ENCODE data around the gene MIX23.
"Not testable (repeated sequence)": the region's sequence is repeated elsewhere in the genome, so short reads cannot be mapped to it uniquely, and the experiment has no call there.

MIX23 gene

GRCh38 chr3:122391681-122392446 is 8.8 kb upstream of the MIX23 start:
- no peak for DNase-seq

- DNase-seq: no peak
Measured at GRCh38 chr3:122390665-122391064, 7.6 kb upstream of the MIX23 start.

GRCh38 chr3:122389892-122390291 is 6.9 kb upstream of the MIX23 start:
- no peak for DNase-seq

- no peak for DNase-seq
Measured at GRCh38 chr3:122389197-122389596, 6.2 kb upstream of the MIX23 start.

- DNase-seq: no peak
Measured at GRCh38 chr3:122387709-122388108, 4.7 kb upstream of the MIX23 start.

- peak; percentile 98 for DNase-seq
Measured at GRCh38 chr3:122383771-122384697, 1.0 kb upstream of the MIX23 start, which contains the start of gene FAM162A. Gene FAM162A (plus strand): TSS chr3:122384182. CDS start chr3:122384266, 84 bp downstream.

- DNase-seq: no peak
Measured at GRCh38 chr3:122377975-122378374, 5.1 kb downstream of the MIX23 start.

GRCh38 chr3:122374034-122374433 is 9.0 kb downstream of the MIX23 start:
- DNase-seq: no peak

DNA sequence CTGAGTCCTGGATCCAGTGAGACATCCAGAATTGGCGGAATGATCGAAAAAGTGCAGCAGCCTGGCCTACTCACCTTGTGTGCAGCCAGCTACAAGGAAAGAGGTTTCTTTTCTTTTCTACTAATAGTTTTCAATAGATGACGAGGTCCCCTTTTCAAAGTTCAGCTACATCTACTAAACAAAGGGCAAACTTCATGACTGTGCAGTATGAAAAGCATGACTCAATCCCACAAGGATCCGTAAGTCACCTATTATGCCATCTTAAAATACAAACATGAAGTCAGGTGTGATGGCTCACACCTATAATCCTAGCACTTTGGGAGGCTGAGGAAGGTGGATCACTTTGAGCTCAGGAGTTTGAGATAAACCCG is 16.7 kb downstream of the MIX23 start:
- DNase-seq: no peak

GRCh38 chr3:122365582-122366378 is 17.3 kb downstream of the MIX23 start:
- not testable (repeated sequence) for DNase-seq

DNA sequence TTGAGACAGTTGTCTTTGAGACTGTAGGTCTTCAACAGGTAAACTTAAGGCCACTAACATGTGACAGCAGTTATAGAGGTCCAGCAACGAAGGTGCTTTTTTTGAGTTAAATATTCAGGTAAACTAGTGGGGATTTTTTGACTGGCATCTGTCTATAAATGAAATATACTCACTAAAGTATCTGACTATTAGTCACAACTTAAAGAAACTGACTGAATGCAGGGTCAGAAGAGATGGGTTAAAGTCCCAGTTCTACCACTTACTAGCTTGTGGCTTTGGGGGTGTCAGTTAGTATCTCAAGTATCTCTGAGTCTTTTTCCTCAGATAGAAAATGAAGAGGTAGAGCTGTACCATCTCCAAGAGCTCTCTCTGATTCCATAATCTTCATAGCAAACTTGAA is 18.0 kb downstream of the MIX23 start:
- no peak for DNase-seq

GRCh38 chr3:122364490-122364889 is 18.5 kb downstream of the MIX23 start:
- no peak for DNase-seq

GRCh38 chr3:122362026-122362425 is 21.0 kb downstream of the MIX23 start:
- DNase-seq: no peak

GRCh38 chr3:122358703-122359032 is 24.4 kb downstream of the MIX23 start:
- DNase-seq: no peak

DNA sequence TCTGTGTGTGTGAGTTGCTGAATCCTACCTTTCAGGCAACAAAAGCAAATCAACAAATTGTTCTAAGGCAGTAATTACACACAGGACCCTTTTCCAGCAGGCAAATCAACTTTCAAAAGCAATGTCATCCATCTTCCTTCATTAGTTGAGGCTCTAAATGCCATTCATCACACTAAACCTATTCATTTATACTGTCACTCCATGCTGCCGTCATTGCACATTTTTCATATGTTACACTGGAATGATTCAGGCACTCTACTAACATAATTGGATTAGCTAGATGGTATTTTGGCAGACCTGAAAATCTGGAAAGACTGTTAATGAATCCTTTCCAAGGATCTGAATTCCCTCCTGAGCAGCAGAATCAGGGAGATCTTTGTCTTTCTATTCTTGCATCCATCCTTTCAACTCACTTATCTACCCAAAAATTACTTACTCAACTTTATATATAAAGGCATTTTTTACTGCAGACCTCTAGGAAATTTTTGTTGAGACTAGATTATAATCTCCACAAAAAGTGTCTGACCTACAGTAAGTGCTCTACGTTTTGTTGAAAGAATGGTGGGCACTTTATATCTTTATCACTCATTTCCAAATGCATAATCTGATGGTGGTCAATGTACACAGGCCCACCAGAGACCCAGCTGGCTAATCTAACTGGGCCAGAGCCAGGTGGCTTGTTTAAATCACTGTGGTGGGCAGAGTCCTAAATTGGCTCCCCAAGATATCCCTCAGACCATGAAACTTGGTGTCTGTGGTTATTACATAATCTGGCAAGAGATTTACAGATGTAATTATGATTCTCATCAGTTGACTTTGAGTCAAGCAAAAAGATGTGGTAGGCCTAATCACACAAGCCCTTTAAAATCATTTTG is 25.0 kb downstream of the MIX23 start:
- no peak for DNase-seq

GRCh38 chr3:122356402-122356801 is 26.6 kb downstream of the MIX23 start:
- peak; percentile 79 for DNase-seq

DNA sequence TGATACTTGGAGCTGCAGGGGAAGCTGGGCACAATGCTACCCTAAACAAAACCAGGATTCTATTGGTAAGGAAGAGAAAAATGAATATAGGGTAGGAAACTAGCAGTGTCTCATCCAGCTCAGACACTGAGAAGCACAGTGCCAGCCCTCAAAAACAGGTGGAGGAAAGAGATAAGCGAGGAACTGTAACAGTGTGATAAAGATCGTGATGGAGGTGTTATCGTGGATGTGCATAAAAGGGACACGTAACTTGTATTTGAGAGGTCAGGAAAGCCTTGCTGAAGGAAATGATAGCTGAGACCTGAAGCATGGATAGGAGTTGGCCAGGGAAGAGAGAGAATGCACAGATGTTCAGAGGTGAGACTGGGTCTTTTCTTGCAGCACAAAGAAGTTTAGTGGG is 27.4 kb downstream of the MIX23 start:
- no peak for DNase-seq

DNA sequence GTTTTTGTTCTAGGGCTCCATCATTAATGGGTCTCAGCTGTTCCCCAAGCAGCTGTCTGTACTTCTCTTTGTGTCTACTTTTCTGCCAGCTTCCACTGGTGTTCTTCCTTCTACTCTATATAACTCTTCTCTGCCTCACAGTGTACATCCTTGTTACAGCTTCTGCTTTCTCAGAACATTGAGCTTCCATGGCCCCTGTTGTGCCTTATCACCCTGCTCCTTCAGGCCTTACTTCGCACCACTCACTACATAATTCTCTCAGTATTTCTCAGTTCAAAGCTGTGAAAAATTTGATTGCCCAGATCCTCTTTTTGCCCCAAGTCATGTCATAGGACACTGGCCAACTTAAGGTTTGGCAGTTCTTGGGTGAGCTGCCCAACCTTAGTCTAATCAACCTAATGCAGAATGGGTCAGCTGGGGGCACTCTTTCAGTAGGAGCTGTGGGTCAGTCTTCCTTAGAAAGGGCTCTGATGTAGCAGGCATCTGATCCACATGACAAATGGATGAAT is 29.1 kb downstream of the MIX23 start:
- no peak for DNase-seq

DNA sequence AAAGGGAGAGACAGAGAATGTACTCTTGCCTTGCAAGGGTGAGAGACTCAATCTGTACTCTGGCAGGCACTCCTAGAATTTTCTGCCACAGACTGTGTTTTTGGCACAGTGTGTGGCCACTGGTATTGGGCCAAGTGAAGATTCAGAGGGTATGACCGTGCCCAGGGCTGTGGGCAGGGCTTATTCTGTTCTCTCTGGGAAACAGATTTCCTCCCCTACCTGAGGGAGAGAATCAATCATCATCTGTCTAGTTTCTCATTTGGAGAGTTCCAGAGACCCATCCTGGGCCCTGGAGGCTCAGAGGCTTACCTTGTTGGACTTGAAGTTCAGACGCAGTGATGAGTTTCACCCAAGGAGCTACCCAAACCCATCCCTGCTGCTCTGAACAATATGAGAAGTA is 29.8 kb downstream of the MIX23 start:
- DNase-seq: no peak

DNA sequence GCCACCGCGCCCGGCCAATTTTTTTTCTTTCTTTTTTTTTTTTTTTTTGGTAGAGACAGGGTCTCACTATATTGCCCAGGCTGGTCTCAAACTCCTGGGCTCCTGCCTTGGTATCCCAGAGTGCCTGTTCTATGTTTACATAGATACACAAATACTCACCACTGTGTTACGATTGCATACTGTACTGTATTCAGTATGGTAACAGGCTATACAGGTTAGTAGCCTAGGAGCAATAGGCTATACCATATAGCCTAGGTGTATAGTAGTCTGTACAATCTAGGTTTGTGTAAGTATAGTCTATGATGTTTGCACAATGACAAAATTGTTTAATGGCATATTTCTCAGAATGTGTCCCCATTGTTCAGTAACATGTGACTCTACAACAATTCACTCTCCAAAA is 31.4 kb downstream of the MIX23 start:
- DNase-seq: no peak

DNA sequence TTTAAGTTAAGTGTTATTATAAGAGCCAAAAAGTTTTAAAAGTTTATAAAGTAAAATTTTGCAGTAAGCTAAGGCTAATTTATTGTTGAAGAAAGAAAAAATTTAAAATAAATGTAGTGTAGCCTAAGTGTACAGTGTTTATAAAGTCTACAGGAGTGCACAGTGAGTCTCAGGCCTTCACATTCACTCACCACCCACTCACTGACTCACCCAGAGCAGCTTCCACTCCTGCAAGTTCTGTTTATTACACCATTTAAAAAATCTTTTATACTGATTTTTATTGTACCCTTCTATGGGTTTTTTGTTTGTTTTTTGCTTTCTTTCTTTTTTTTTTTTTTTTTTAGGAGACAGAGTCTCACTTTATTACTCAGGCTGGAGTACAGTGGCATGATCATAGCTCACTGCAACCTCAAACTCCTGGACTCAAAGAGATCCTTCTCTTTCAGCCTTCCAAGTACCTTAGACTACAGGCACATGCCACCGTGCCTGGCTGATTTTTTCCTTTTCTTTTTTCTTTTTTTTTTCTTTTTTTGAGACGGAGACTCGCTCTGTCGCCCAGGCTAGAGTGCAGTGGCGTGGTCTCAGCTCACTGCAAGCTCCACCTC is 32.1 kb downstream of the MIX23 start:
- no peak for DNase-seq

DNA sequence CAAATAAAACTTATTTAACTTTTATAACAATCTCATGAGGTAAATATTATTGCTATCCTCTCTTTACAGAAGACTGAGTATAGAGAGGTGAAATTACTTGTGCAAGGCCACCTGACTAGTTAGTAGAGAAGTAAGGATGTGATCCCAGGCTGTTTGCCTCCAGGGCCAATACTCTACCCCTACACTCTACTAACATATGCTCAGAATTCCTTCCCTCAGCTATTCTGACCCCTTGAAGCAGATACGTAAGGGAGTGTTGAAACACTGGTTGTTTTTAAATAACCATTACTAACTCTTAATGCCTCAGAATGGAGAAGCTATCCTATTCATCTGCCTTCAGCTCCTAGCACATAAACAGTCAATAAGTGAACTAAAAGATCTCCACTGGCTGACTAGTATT is 33.9 kb downstream of the MIX23 start:
- DNase-seq: no peak

All from NCI-H1105 treated with DMSO at 0.1 percent for 48 hours (cell line).